PC-3 (cell line): ENCODE data around the gene KSR2. TPM values are rescaled to one million over a fixed set of nuclear protein-coding genes. Genes with fewer than 3 reads are reported as not detected.

Source experiments
- ATAC-seq: fragments of 200-7000 bp; cut with Tn5 transposase; 2 replicates; pipeline ENCODE4 v1.9.1; 2020; ENCODE audit warnings: mild to moderate bottlenecking, moderate library complexity
- BruUV-seq: library from RNA; stranded (reverse); fragments of 400-500 nt; replicated peaks from 2 replicates; lab custom pipeline; 2021; lab: Mats Ljungman, UMichigan
- CTCF ChIA-PET: fragments of 300-600 bp; sonication (Branson Sonifier 250); formaldehyde crosslinking; loops from one replicate; lab custom pipeline; 2022; ENCODE audit warnings: antibody characterized with exemption; lab: Charles Lee
- POLR2A ChIA-PET: fragments of 300-600 bp; sonication (Branson Sonifier 250); formaldehyde crosslinking; loops from one replicate; lab custom pipeline; 2022; ENCODE audit warnings: antibody characterized with exemption; ENCODE audit not compliant: unreplicated experiment; lab: Charles Lee
- DNase-seq: peaks from one replicate; pipeline ENCODE4 v3.0.0-alpha.2; 2015
- H2AFZ ChIP-seq: fragments of 300-600 bp; sonication (generic); 2 replicates; pipeline ENCODE4 v1.6.0; 2016; ENCODE audit warnings: antibody characterized with exemption, low read length
- H3F3A ChIP-seq: fragments of 300-600 bp; sonication (generic); one replicate; pipeline ENCODE4 v1.6.0; 2017; ENCODE audit warnings: antibody characterized with exemption, low read length, control low read depth, mild to moderate bottlenecking; ENCODE audit not compliant: unreplicated experiment
- H3K27ac ChIP-seq: fragments of 300-600 bp; sonication (generic); 2 replicates; pipeline ENCODE4 v1.5.1; 2016; ENCODE audit warnings: mild to moderate bottlenecking, low read length
- H3K27me3 ChIP-seq: fragments of 300-600 bp; sonication (generic); 2 replicates; pipeline ENCODE4 v1.6.1; 2016; ENCODE audit warnings: low read length, mixed read lengths
- H3K36me3 ChIP-seq: fragments of 300-600 bp; sonication (generic); 2 replicates; pipeline ENCODE4 v1.6.1; 2016; ENCODE audit warnings: low read depth, mixed run types, low read length, mixed read lengths
- H3K4me1 ChIP-seq: fragments of 300-600 bp; sonication (generic); 2 replicates; pipeline ENCODE4 v1.5.1; 2016; ENCODE audit warnings: low read length; ENCODE audit not compliant: insufficient read depth
- H3K4me2 ChIP-seq: fragments of 300-600 bp; sonication (generic); 2 replicates; pipeline ENCODE4 v1.6.0; 2016; ENCODE audit warnings: low read length
- H3K4me3 ChIP-seq: fragments of 300-600 bp; sonication (generic); 2 replicates; pipeline ENCODE4 v1.5.1; 2016; ENCODE audit warnings: mild to moderate bottlenecking, low read length, mixed read lengths
- H3K79me2 ChIP-seq: fragments of 300-600 bp; sonication (generic); 2 replicates; pipeline ENCODE4 v1.6.1; 2017; ENCODE audit warnings: low read length, mixed read lengths
- H3K9ac ChIP-seq: fragments of 300-600 bp; sonication (generic); 2 replicates; pipeline ENCODE4 v1.6.0; 2016; ENCODE audit warnings: mild to moderate bottlenecking, low read length
- H3K9me2 ChIP-seq: fragments of 300-600 bp; sonication (generic); replicated peaks from 2 replicates; pipeline ENCODE4 v1.6.1; 2016; ENCODE audit warnings: mixed run types, low read length, mixed read lengths
- H3K9me3 ChIP-seq: fragments of 300-600 bp; sonication (generic); 2 replicates; pipeline ENCODE4 v1.6.1; 2016; ENCODE audit warnings: low read length, mixed read lengths
- H4K20me1 ChIP-seq: fragments of 300-600 bp; sonication (generic); 2 replicates; pipeline ENCODE4 v1.6.1; 2016; ENCODE audit warnings: low read length, mixed read lengths
- CTCF ChIP-seq: fragments of 300-600 bp; sonication (generic); conservative IDR thresholded peaks from 2 replicates; pipeline ENCODE4 v1.5.1; 2017; ENCODE audit warnings: antibody characterized with exemption, low read depth, mild to moderate bottlenecking, low read length
- EZH2 ChIP-seq: fragments of 300-600 bp; sonication (generic); IDR thresholded peaks from one replicate; pipeline ENCODE4 v1.6.1; 2017; ENCODE audit warnings: antibody characterized with exemption, mild to moderate bottlenecking, low read length; ENCODE audit not compliant: unreplicated experiment
- EZH2phosphoT487 ChIP-seq: fragments of 300-600 bp; sonication (generic); IDR thresholded peaks from 2 replicates; pipeline ENCODE4 v1.6.1; 2018; ENCODE audit warnings: mild to moderate bottlenecking, antibody characterized with exemption, low read length, borderline replicate concordance
- intact Hi-C: fragments of 100-400 bp; cut with micrococcal nuclease; formaldehyde crosslinking; loops from 2 replicates; pipeline ENCODE4 v1.9.0; 2023
- total RNA-seq: library from RNA; depleted of rRNA; stranded (reverse); fragments of >200 nt; gene quantifications from 2 replicates; pipeline ENCODE4 v1.2.3, GENCODE V29; 2014

KSR2 gene
- total RNA-seq, 1 experiment from 2014 or later: 0.80 TPM

- H3K4me3 ChIP-seq: no peak overlapping the region
- TF ChIP-seq CTCF (no peak), EZH2 (no peak), EZH2phosphoT487 (no peak)
- ATAC-seq: no peak
- no peaks in the 10 kb centered on the region for H3K9me2 ChIP-seq
- CTCF ChIA-PET: interaction anchor here (0.7 kb wide), 1 partner anchor 612 kb away, joined by 3 read pairs; no protein-coding TSS in a partner anchor
- no peaks in the 10 kb centered on the region for H3K36me3 ChIP-seq
- no peaks in the 10 kb centered on the region for H3K79me2 ChIP-seq
- no TSS peak for BruUV-seq
- no peak overlapping the region for H3K4me2 ChIP-seq
- intact Hi-C loops: no loop called here
- no peaks in the 10 kb centered on the region for H3F3A ChIP-seq
- no peaks in the 10 kb centered on the region for H3K27me3 ChIP-seq
- no peak overlapping the region for H3K9ac ChIP-seq
- POLR2A ChIA-PET: no interaction called here
- no peaks in the 10 kb centered on the region for H3K9me3 ChIP-seq
- no peak overlapping the region for H2AFZ ChIP-seq
- no peak overlapping the region for H3K27ac ChIP-seq
- peaks cover 30% of the 10 kb centered on the region for H3K4me1 ChIP-seq
- DNase-seq: no peak
- H4K20me1 ChIP-seq: no peaks in the 10 kb centered on the region
These were observed 478.7 kb downstream of the KSR2 start for GRCh38 chr12:117490130-117490529.

GRCh38 chr12:117489671-117490070 lies 479.1 kb downstream of the KSR2 start:
- H3K9me3 ChIP-seq: no peaks in the 10 kb centered on the region
- no peaks in the 10 kb centered on the region for H3K27me3 ChIP-seq
- H3K4me2 ChIP-seq: no peak overlapping the region
- no peak overlapping the region for H3K4me3 ChIP-seq
- ChIA-PET POLR2A (no interaction called here), CTCF (interaction anchor here (0.7 kb wide), 1 partner anchor 613 kb away, joined by 3 read pairs; no protein-coding TSS in a partner anchor)
- no peaks in the 10 kb centered on the region for H3K36me3 ChIP-seq
- H3K4me1 ChIP-seq: peaks cover 26% of the 10 kb centered on the region
- no peak overlapping the region for H2AFZ ChIP-seq
- BruUV-seq: no TSS peak
- TF ChIP-seq EZH2 (no peak), EZH2phosphoT487 (no peak), CTCF (no peak)
- no peak for DNase-seq
- no peak overlapping the region for H3K27ac ChIP-seq
- H4K20me1 ChIP-seq: no peaks in the 10 kb centered on the region
- no peaks in the 10 kb centered on the region for H3K79me2 ChIP-seq
- H3K9ac ChIP-seq: no peak overlapping the region
- no peaks in the 10 kb centered on the region for H3K9me2 ChIP-seq
- intact Hi-C loops: loop anchor here (5.0 kb wide), 1 partner anchor 122 kb away; no protein-coding TSS in a partner anchor
- no peak for ATAC-seq
- H3F3A ChIP-seq: no peaks in the 10 kb centered on the region

GRCh38 chr12:117486840-117487659 lies 481.7 kb downstream of the KSR2 start:
- no TSS peak for BruUV-seq
- H3K27ac ChIP-seq: peak overlapping the region; percentile 78
- ChIA-PET CTCF (no interaction called here), POLR2A (no interaction called here)
- H3K27me3 ChIP-seq: no peaks in the 10 kb centered on the region
- no peaks in the 10 kb centered on the region for H3F3A ChIP-seq
- peaks cover 26% of the 10 kb centered on the region for H3K4me1 ChIP-seq
- intact Hi-C loops: loop anchor here (1.0 to 5.0 kb wide), 4 partner anchors 40 to 350 kb away; no protein-coding TSS in a partner anchor
- ATAC-seq (peak; percentile 94), DNase-seq (peak; percentile 97)
- no peaks in the 10 kb centered on the region for H3K36me3 ChIP-seq
- no peak overlapping the region; the same call in 1 of the 2 replicates for H3K4me3 ChIP-seq
- H3K79me2 ChIP-seq: no peaks in the 10 kb centered on the region
- H2AFZ ChIP-seq: no peak overlapping the region
- H3K9ac ChIP-seq: peak overlapping the region; percentile 11; the same call in 1 of the 2 replicates
- no peaks in the 10 kb centered on the region for H3K9me2 ChIP-seq
- H3K4me2 ChIP-seq: peak overlapping the region; percentile 49
- H3K9me3 ChIP-seq: no peaks in the 10 kb centered on the region
- H4K20me1 ChIP-seq: no peaks in the 10 kb centered on the region
- no peak for TF ChIP-seq EZH2
- no peak for TF ChIP-seq EZH2phosphoT487
- no peak for TF ChIP-seq CTCF
